Measurements from ENCODE around the gene FBXO21. TPM values are rescaled to one million over a fixed set of nuclear protein-coding genes. Genes with fewer than 3 reads are reported as not detected.

The FBXO21 gene
- total RNA-seq, 1 donor from 2014 or later = 52.3 TPM

- Histone ChIP-seq H3K9me3 (replicated peaks) (no peaks in the 10 kb centered on the region), H3K4me3 (no peak overlapping the region), H3K27ac (replicated peaks) (no peak overlapping the region), H3K36me3 (peaks cover 82% of the 10 kb centered on the region), H3K4me1 (peaks cover 8% of the 10 kb centered on the region), H3K27me3 (ENCODE audit: low read depth) (no peaks in the 10 kb centered on the region)
- intact Hi-C loops (cut with micrococcal nuclease) = no loop called here
- TF ChIP-seq CTCF (IDR thresholded peaks at IDR 0.05; ENCODE audit: borderline replicate concordance) = peak; percentile 77
- DNase-seq = peak; percentile 36
Measured at GRCh38 chr12:117155278-117156060, 34.8 kb downstream of the FBXO21 start.

- DNase-seq = no peak
- no peak for TF ChIP-seq CTCF (IDR thresholded peaks at IDR 0.05; ENCODE audit: borderline replicate concordance)
- peaks cover 77% of the 10 kb centered on the region for H3K36me3 ChIP-seq
- H3K9me3 ChIP-seq (replicated peaks) = no peaks in the 10 kb centered on the region
- no peak overlapping the region for H3K4me3 ChIP-seq
- intact Hi-C loops (cut with micrococcal nuclease) = no loop called here
- peaks cover 8% of the 10 kb centered on the region for H3K4me1 ChIP-seq
- H3K27me3 ChIP-seq (ENCODE audit: low read depth) = no peaks in the 10 kb centered on the region
- H3K27ac ChIP-seq (replicated peaks) = peak overlapping the region; percentile 55
Measured at GRCh38 chr12:117152793-117153775, 37.2 kb downstream of the FBXO21 start.

GRCh38 chr12:117151403-117152031, 38.8 kb downstream of the FBXO21 start:
- no peaks in the 10 kb centered on the region for H3K9me3 ChIP-seq (replicated peaks)
- no peak overlapping the region for H3K27ac ChIP-seq (replicated peaks)
- H3K4me3 ChIP-seq = no peak overlapping the region
- peaks cover 68% of the 10 kb centered on the region for H3K36me3 ChIP-seq
- H3K27me3 ChIP-seq (ENCODE audit: low read depth) = no peaks in the 10 kb centered on the region
- intact Hi-C loops (cut with micrococcal nuclease) = no loop called here
- peaks cover 14% of the 10 kb centered on the region for H3K4me1 ChIP-seq
- DNase-seq = no peak
- TF ChIP-seq CTCF (IDR thresholded peaks at IDR 0.05; ENCODE audit: borderline replicate concordance) = peak; percentile 13

- peaks cover 62% of the 10 kb centered on the region for H3K36me3 ChIP-seq
- H3K9me3 ChIP-seq (replicated peaks) = no peaks in the 10 kb centered on the region
- intact Hi-C loops (cut with micrococcal nuclease) = loop anchor here (10.0 kb wide), 1 partner anchor 125 kb away; no protein-coding TSS in a partner anchor
- H3K27me3 ChIP-seq (ENCODE audit: low read depth) = no peaks in the 10 kb centered on the region
- H3K4me3 ChIP-seq = no peak overlapping the region
- no peak overlapping the region for H3K27ac ChIP-seq (replicated peaks)
- peaks cover 14% of the 10 kb centered on the region for H3K4me1 ChIP-seq
- DNase-seq = no peak
- no peak for TF ChIP-seq CTCF (IDR thresholded peaks at IDR 0.05; ENCODE audit: borderline replicate concordance)
Measured at GRCh38 chr12:117149431-117149830, 40.8 kb downstream of the FBXO21 start.

- H3K4me3 ChIP-seq = no peak overlapping the region
- no peak for TF ChIP-seq CTCF (IDR thresholded peaks at IDR 0.05; ENCODE audit: borderline replicate concordance)
- H3K4me1 ChIP-seq = peaks cover 14% of the 10 kb centered on the region
- intact Hi-C loops (cut with micrococcal nuclease) = loop anchor here (10.0 kb wide), 1 partner anchor 124 kb away; no protein-coding TSS in a partner anchor
- H3K36me3 ChIP-seq = peaks cover 58% of the 10 kb centered on the region
- no peak for DNase-seq
- no peaks in the 10 kb centered on the region for H3K9me3 ChIP-seq (replicated peaks)
- H3K27ac ChIP-seq (replicated peaks) = no peak overlapping the region
- H3K27me3 ChIP-seq (ENCODE audit: low read depth) = no peaks in the 10 kb centered on the region
Measured at GRCh38 chr12:117148642-117149041, 41.6 kb downstream of the FBXO21 start.

All from left ventricle myocardium inferior (tissue), 1 donor.